Lower leg skin (tissue), 4 donors: ENCODE results near the gene KERA. TPM values are rescaled to one million over a fixed set of nuclear protein-coding genes. Genes with fewer than 3 reads are reported as not detected.

ENCODE experiments used
- DNase-seq, 2 donors: peaks; one replicate each; pipeline ENCODE4 v3.0.0-alpha.2; 2019; ENCODE audit warnings: low spot score in 2 of 2
- H3K4me3 ChIP-seq: fragments of 200-600 bp; sonication (generic); 2 replicates; pipeline ENCODE4 v1.5.1; 2017; ENCODE audit warnings: mild to moderate bottlenecking, low read depth; ENCODE audit not compliant: poor library complexity, severe bottlenecking
- CTCF ChIP-seq, 3 donors: fragments of 450-650 bp; IDR thresholded peaks; one replicate each; pipeline ENCODE4 v1.5.1; 2016; ENCODE audit warnings: antibody characterized with exemption in 3 of 3, mild to moderate bottlenecking in 3 of 3, moderate library complexity in 2 of 3
- POLR2A ChIP-seq, 2 donors: fragments of 450-650 bp; IDR thresholded peaks; one replicate each; pipeline ENCODE4 v1.6.1; 2016 to 2017; ENCODE audit warnings: antibody characterized with exemption in 2 of 2, mild to moderate bottlenecking in 1 of 2, moderate library complexity in 1 of 2
- WGBS, 2 donors: methylation state at CpG; one replicate each; pipeline ENCODE4 v1.1.5; 2018; 5-methylcytosine and 5-hydroxymethylcytosine counted together
- intact Hi-C: fragments of 100-400 bp; cut with DNase I; formaldehyde crosslinking; loops from one replicate; pipeline ENCODE4 v1.15.0; 2023; ENCODE audit warnings: low total_unique reads
- total RNA-seq, 4 donors: library from RNA; depleted of rRNA; stranded (reverse); fragments of >200 nt; gene quantifications; one replicate each; pipeline ENCODE4 v1.1.0, GENCODE V29; 2016

The KERA gene, protein sequence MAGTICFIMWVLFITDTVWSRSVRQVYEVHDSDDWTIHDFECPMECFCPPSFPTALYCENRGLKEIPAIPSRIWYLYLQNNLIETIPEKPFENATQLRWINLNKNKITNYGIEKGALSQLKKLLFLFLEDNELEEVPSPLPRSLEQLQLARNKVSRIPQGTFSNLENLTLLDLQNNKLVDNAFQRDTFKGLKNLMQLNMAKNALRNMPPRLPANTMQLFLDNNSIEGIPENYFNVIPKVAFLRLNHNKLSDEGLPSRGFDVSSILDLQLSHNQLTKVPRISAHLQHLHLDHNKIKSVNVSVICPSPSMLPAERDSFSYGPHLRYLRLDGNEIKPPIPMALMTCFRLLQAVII
- not detected for total RNA-seq

- no peak for DNase-seq
- H3K4me3 ChIP-seq, result no peak within 1 kb of the TSS
- WGBS, 2 donors, result 30 to 33% methylated on average over 9 of the region's 9 CpGs
- TF ChIP-seq POLR2A (IDR thresholded peaks at IDR 0.05) (no peak), CTCF (IDR thresholded peaks at IDR 0.05) (no peak)
- intact Hi-C loops, result no loop called here
These were observed at the start of gene KERA for GRCh38 chr12:91057368-91058165. Gene KERA (minus strand): TSS chr12:91058024. CDS start chr12:91056281, 1,743 bp downstream.

- DNase-seq, result no peak
- no peak for TF ChIP-seq POLR2A (IDR thresholded peaks at IDR 0.05)
- no peak for TF ChIP-seq CTCF (IDR thresholded peaks at IDR 0.05)
- intact Hi-C loops, result no loop called here
- no peak overlapping the region for H3K4me3 ChIP-seq
These were observed 48.5 kb upstream of the KERA start for GRCh38 chr12:91106283-91106682.

DNA sequence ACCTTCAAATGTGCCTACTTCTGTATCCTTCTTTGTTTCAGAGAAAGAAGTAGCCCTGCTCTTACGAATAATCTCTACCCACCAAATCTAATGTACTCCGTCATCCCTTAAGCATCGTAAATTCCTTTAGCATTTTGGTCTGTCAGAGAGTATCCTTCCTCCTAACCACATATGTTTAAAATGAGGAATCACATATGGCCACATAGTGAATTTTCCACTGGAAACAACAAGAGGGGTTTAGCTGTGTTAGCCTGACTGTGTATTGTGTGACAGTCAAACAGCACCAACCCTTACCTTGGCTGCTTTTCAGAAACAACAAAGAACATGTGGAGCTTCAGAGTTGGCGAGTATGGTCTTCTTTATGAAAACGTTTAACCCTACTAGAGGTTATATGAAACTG lies 48.0 kb upstream of the KERA start:
- DNase-seq, result no peak
- WGBS, 2 donors, result 59 to 64% methylated on average over 5 of the region's 5 CpGs
- no peak overlapping the region for H3K4me3 ChIP-seq
- no peak for TF ChIP-seq POLR2A (IDR thresholded peaks at IDR 0.05)
- TF ChIP-seq CTCF (IDR thresholded peaks at IDR 0.05), result no peak
- intact Hi-C loops, result no loop called here

GRCh38 chr12:91104812-91105466 lies 47.1 kb upstream of the KERA start:
- TF ChIP-seq POLR2A (IDR thresholded peaks at IDR 0.05) (no peak), CTCF (IDR thresholded peaks at IDR 0.05) (no peak)
- intact Hi-C loops, result no loop called here
- WGBS, 2 donors, result 64 to 71% methylated on average over 1 of the region's 1 CpG
- no peak for DNase-seq
- H3K4me3 ChIP-seq, result no peak overlapping the region

- DNase-seq, result no peak
- intact Hi-C loops, result no loop called here
- WGBS, 2 donors, result 38 to 57% methylated on average over 1 of the region's 1 CpG
- TF ChIP-seq CTCF (IDR thresholded peaks at IDR 0.05) (no peak), POLR2A (IDR thresholded peaks at IDR 0.05) (no peak)
- H3K4me3 ChIP-seq, result no peak overlapping the region
These were observed 45.8 kb upstream of the KERA start for GRCh38 chr12:91103624-91104023.
